HG02973 (cell line): ENCODE data around the gene PTPRS.

Experiments used
- ATAC-seq: cut with Tn5 transposase; IDR thresholded peaks from one replicate; pipeline ENCODE4 v1.9.1; 2021; ENCODE audit warnings: moderate library complexity; ENCODE audit not compliant: unreplicated experiment

PTPRS gene

GRCh38 chr19:5355693-5356092, 15.1 kb upstream of the PTPRS start:
- ATAC-seq: no peak

DNA sequence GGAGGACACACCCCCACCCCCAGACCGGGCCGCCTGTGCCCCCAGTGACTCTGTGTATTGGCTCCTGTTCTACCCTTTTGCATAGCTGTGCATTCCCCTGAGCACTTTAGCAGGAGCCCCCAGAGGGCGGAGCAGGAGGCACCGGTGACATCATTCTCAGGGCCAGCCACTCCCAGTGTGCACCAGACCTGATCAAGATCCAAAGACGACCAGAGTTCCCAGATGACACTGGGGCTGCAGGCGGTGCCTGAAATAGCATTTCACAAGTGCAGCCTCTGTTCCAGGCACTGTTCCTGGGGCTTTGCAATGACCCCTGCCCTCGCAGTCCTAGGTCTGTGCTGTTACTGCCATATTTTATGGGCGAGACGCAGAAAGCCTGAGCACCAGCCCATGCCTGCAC, 14.5 kb upstream of the PTPRS start:
- no peak for ATAC-seq

GRCh38 chr19:5354403-5354802, 13.8 kb upstream of the PTPRS start:
- no peak for ATAC-seq

GRCh38 chr19:5352229-5352763, 11.7 kb upstream of the PTPRS start:
- ATAC-seq: no peak

- no peak for ATAC-seq
Observed at GRCh38 chr19:5351731-5352228, 11.2 kb upstream of the PTPRS start.

DNA sequence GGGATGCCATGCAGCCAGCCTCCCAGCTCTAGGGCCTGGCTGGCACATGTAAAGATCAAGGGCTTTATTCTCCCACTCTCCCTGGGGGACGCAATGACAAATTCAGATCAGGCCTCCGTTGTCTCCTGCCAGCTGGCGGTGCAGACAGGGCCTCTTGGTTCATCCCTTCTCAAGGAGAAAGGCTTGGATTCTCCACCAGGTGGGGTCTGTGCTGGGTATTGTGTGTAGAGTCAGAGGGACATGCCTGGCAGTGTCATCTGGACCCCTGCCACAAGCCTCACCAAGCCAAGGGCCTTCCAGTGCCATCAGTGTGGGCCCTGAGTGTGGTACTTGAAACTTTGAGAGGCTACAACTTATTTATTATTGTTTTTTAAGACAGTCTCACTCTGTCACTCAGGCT, 8.4 kb upstream of the PTPRS start:
- ATAC-seq: no peak

- ATAC-seq: no peak
Observed at GRCh38 chr19:5345895-5346386, 5.3 kb upstream of the PTPRS start.

DNA sequence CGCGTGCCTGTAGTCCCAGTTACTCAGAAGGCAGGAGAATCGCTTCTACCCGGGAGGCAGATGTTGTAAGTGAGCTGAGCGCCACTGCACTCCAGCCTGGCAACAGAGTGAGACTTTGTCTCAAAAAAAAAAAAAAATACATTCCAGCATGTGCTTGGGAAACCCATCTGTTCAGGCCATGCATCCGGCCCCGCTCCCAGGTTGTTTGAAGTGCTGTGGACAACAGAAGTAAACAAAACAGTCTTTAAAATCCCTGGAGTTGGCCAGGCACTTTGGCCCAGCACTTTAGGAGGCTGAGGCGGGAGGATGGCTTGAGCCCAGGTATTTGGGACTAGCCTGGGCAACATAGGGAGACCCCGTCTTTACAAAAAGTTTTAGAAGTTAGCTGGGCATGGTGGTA, 3.2 kb upstream of the PTPRS start:
- ATAC-seq: no peak

DNA sequence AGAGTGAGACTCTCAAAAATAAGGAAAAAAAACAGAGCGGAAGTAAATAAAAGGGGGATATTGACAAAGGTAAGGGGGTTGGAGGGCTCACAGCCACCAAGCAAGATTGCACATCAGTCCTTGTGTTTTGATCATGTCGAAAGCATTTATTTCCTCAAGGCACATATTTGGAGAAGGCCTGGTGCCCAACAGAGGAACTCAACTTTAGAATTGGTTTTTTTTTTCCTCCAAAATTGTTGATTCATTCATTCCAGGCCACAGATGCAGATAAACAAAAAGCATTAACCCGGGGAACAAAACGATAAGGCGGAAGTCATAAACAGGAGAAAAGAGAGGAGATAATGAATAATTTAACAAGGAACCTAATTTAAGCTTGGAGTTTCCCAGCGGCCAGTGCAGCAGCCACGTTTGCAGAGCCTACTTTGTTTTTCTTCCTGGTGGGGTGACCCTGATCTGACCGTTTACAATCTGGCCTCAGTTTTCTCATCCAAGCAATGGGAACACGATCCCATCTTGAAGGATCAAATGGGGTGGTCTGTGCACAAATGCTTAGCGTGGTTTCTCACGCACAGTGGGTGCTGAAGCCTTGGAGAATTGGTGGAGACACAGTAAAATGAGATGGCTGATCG, 2.1 kb upstream of the PTPRS start:
- ATAC-seq: no peak

- ATAC-seq: no peak
Observed at GRCh38 chr19:5341981-5342380, 1.4 kb upstream of the PTPRS start.

- ATAC-seq: no peak
Observed at GRCh38 chr19:5341448-5341820, 822 bp upstream of the PTPRS start.

DNA sequence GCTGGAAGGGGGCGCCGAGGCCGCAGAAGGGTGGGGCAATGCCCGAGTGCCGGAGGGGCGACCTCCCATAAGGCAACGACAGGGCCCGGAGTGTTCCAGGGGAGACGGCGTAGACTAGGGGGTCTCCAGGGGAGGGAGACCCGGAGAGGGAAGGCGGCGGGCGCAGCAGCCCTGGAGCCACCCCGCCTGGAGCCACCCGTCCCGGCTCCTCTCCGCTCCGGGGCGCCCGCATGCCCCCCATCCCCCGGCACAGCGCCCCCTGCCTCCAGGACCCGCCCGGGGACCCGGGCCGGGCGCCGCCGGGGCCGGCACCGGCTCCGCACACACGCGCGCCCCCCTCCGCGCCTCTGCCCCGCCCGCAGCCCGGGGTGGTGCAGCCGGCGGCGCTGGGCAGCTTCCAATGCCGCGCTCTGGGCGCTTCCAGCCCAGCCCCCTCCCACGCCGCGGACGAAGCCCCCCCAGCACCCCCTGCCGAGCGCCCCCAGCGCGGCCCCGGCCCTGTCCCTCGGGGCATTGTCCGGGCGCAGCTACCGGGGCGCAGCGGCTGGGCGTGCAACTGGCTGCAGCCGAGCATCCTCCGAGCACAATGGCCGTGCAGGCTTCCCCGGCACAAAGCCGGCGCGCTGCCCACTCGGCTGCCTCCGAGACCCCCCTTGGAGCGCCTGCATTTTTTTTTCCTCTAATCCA, 519 bp downstream of the PTPRS start:
- no peak for ATAC-seq

- ATAC-seq: no peak
Observed at GRCh38 chr19:5339198-5339949, 1.2 kb downstream of the PTPRS start.

GRCh38 chr19:5338656-5339197, 1.9 kb downstream of the PTPRS start:
- no peak for ATAC-seq

GRCh38 chr19:5337708-5338655, 2.6 kb downstream of the PTPRS start:
- no peak for ATAC-seq

DNA sequence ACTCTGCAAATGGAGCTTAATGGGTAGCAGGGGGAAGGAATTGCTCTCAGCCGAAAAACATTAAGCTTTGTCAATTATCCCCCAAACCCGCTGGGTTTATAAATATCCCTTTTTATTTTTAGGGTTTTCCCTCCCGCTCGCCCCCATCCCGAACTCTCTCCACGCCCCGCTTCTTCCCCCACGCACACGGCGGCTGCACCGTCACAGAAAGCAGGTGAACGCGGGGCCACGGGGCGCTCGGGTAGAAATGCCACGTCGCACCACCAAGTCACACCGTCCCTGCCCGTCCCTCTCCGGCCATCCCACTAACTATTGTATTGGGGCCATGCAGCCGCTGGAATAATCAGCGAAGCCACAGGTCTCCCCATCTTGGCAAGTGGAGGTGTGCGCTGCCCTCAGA, 3.5 kb downstream of the PTPRS start:
- ATAC-seq: no peak

- no peak for ATAC-seq
Observed at GRCh38 chr19:5336195-5336965, 4.2 kb downstream of the PTPRS start.

DNA sequence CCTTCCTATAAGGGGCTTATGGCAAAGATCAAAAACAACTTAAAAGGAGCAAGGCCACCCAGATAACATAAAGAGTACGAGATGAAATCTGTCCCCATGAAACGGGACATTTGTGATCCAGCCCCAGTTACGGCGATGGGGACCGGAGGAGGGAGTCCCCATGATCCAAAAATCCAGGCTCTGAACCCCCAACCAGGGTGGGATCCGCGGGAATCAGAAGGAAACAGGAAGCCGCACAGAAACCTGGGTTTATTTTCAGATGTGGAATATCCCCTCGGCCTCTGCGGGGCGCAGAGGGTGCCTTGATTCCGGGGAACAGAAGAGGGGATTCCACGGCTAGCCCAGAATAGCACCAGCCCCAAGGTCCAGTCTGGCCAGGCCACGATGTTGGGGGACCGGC, 5.0 kb downstream of the PTPRS start:
- no peak for ATAC-seq

- ATAC-seq: no peak
Observed at GRCh38 chr19:5334824-5335500, 5.7 kb downstream of the PTPRS start.
